H9 (cell line): ENCODE data around the gene MFSD1. TPM values are rescaled to one million over a fixed set of nuclear protein-coding genes. Genes with fewer than 3 reads are reported as not detected.

Source experiments
- DNase-seq: peaks from one replicate; pipeline ENCODE4 v3.0.0-alpha.2; 2017
- H2AFZ ChIP-seq: one replicate; pipeline ENCODE4 v1.6.1; 2013; ENCODE audit warnings: mild to moderate bottlenecking, low read length, control low read depth, moderate library complexity
- H2AK5ac ChIP-seq: 2 replicates; pipeline ENCODE4 v1.6.1; 2013; ENCODE audit warnings: low read length, control low read depth, mixed read lengths; ENCODE audit not compliant: insufficient read length
- H2BK120ac ChIP-seq: one replicate; pipeline ENCODE4 v1.6.1; 2013; ENCODE audit warnings: low read depth, mild to moderate bottlenecking, low read length, control low read depth, inconsistent platforms; ENCODE audit not compliant: poor library complexity, severe bottlenecking
- H2BK12ac ChIP-seq: 2 replicates; pipeline ENCODE4 v1.6.1; 2013; ENCODE audit warnings: low read length, control low read depth, mixed read lengths, low read depth; ENCODE audit not compliant: insufficient read length
- H2BK15ac ChIP-seq: 2 replicates; pipeline ENCODE4 v1.6.1; 2013; ENCODE audit warnings: low read depth, low read length, control low read depth
- H2BK20ac ChIP-seq: one replicate; pipeline ENCODE4 v1.6.1; 2013; ENCODE audit warnings: low read depth, mild to moderate bottlenecking, low read length, control low read depth, inconsistent platforms; ENCODE audit not compliant: poor library complexity, severe bottlenecking
- H2BK5ac ChIP-seq: 2 replicates; pipeline ENCODE4 v1.6.1; 2013; ENCODE audit warnings: low read length, control low read depth, mixed read lengths; ENCODE audit not compliant: insufficient read length
- H3K14ac ChIP-seq: 2 replicates; pipeline ENCODE4 v1.6.1; 2013; ENCODE audit warnings: low read length, control low read depth; ENCODE audit not compliant: insufficient read depth
- H3K18ac ChIP-seq: 2 replicates; pipeline ENCODE4 v1.6.1; 2013; ENCODE audit warnings: low read depth, mild to moderate bottlenecking, mixed read lengths, low read length, control low read depth; ENCODE audit not compliant: insufficient read length
- H3K23ac ChIP-seq: 2 replicates; pipeline ENCODE4 v1.6.1; 2013; ENCODE audit warnings: low read length, control low read depth, mixed read lengths, low read depth; ENCODE audit not compliant: insufficient read length
- H3K23me2 ChIP-seq: 2 replicates; pipeline ENCODE4 v1.6.1; 2013; ENCODE audit warnings: low read depth, mild to moderate bottlenecking, mixed read lengths, low read length, control low read depth; ENCODE audit not compliant: insufficient read length, poor library complexity, severe bottlenecking
- H3K27ac ChIP-seq: 2 replicates; pipeline ENCODE4 v1.5.1; 2013; ENCODE audit warnings: low read length, control low read depth, mixed read lengths, low read depth; ENCODE audit not compliant: insufficient read length
- H3K27me3 ChIP-seq: 2 replicates; pipeline ENCODE4 v1.6.1; 2013; ENCODE audit warnings: low read length, control low read depth, inconsistent platforms; ENCODE audit not compliant: insufficient read depth
- H3K4ac ChIP-seq: 2 replicates; pipeline ENCODE4 v1.6.1; 2013; ENCODE audit warnings: low read depth, mild to moderate bottlenecking, control low read depth, inconsistent platforms, low read length, moderate library complexity
- H3K4me1 ChIP-seq: 2 replicates; pipeline ENCODE4 v1.6.1; 2013; ENCODE audit warnings: low read length, control low read depth, inconsistent platforms; ENCODE audit not compliant: insufficient read depth
- H3K4me2 ChIP-seq: 2 replicates; pipeline ENCODE4 v1.6.1; 2013; ENCODE audit warnings: low read length, control low read depth, mixed read lengths; ENCODE audit not compliant: insufficient read length, insufficient read depth
- H3K56ac ChIP-seq: 2 replicates; pipeline ENCODE4 v1.6.1; 2013; ENCODE audit warnings: low read depth, mild to moderate bottlenecking, mixed read lengths, low read length, control low read depth; ENCODE audit not compliant: insufficient read length
- H3K79me1 ChIP-seq: 2 replicates; pipeline ENCODE4 v1.6.1; 2013; ENCODE audit warnings: low read depth, mild to moderate bottlenecking, moderate library complexity, low read length, control low read depth, inconsistent platforms; ENCODE audit not compliant: insufficient read depth, poor library complexity, severe bottlenecking
- H3K79me2 ChIP-seq: 2 replicates; pipeline ENCODE4 v1.6.1; 2013; ENCODE audit warnings: low read length, control low read depth, inconsistent platforms; ENCODE audit not compliant: insufficient read depth
- H3K9ac ChIP-seq: 2 replicates; pipeline ENCODE4 v1.6.1; 2013; ENCODE audit warnings: low read length, control low read depth, mixed read lengths; ENCODE audit not compliant: insufficient read length; ENCODE audit errors: extremely low read depth
- H3K9me3 ChIP-seq: one replicate; pipeline ENCODE4 v1.6.1; 2013; ENCODE audit warnings: low read depth, low read length, inconsistent platforms; ENCODE audit not compliant: control insufficient read depth
- H3T11ph ChIP-seq: one replicate; pipeline ENCODE4 v1.6.1; 2013; ENCODE audit warnings: mild to moderate bottlenecking, low read length, control low read depth, inconsistent platforms
- H4K20me1 ChIP-seq: one replicate; pipeline ENCODE4 v1.6.1; 2013; ENCODE audit not compliant: control insufficient read depth, insufficient read length, insufficient read depth
- H4K5ac ChIP-seq: 2 replicates; pipeline ENCODE4 v1.6.1; 2013; ENCODE audit warnings: low read depth, mild to moderate bottlenecking, mixed read lengths, low read length, control low read depth; ENCODE audit not compliant: insufficient read length
- H4K8ac ChIP-seq: replicated peaks from 2 replicates; pipeline ENCODE4 v1.6.1; 2013; ENCODE audit warnings: low read length, control low read depth, mixed read lengths, low read depth; ENCODE audit not compliant: insufficient read length
- H4K91ac ChIP-seq: 2 replicates; pipeline ENCODE4 v1.6.1; 2013; ENCODE audit warnings: low read depth, mild to moderate bottlenecking, moderate library complexity, mixed read lengths, low read length, control low read depth; ENCODE audit not compliant: insufficient read length
- H3K27ac Mint-ChIP-seq, 3 experiments: 2 replicates in 2 of 3; 3 replicates in 1 of 3; pipeline ENCODE4 v1.8.0; 2020 to 2021; ENCODE audit warnings: mixed read lengths in 3 of 3, mild to moderate bottlenecking in 1 of 3, moderate library complexity in 1 of 3
- H3K27me3 Mint-ChIP-seq: 2 replicates; pipeline ENCODE4 v1.8.0; 2021; ENCODE audit warnings: low read depth, mild to moderate bottlenecking, moderate library complexity, mixed read lengths
- H3K36me3 Mint-ChIP-seq, 3 experiments: 2 replicates in 2 of 3; 3 replicates in 1 of 3; pipeline ENCODE4 v1.8.0; 2020 to 2021; ENCODE audit warnings: low read depth in 3 of 3, mixed read lengths in 3 of 3; ENCODE audit not compliant: insufficient read depth in 1 of 3
- H3K4me1 Mint-ChIP-seq, 2 experiments: 2 replicates each; pipeline ENCODE4 v1.8.0; 2020; ENCODE audit warnings: mixed read lengths in 2 of 2
- H3K4me3 Mint-ChIP-seq, 2 experiments: 2 replicates in 1 of 2; 3 replicates in 1 of 2; pipeline ENCODE4 v1.8.0; 2020 to 2021; ENCODE audit warnings: mild to moderate bottlenecking in 2 of 2, mixed read lengths in 2 of 2, moderate library complexity in 1 of 2
- H3K9me3 Mint-ChIP-seq, 2 experiments: 2 replicates in 1 of 2; 3 replicates in 1 of 2; pipeline ENCODE4 v1.8.0; 2020; ENCODE audit warnings: mild to moderate bottlenecking in 2 of 2, mixed read lengths in 2 of 2, moderate library complexity in 1 of 2
- CTCF ChIP-seq: fragments of 200-600 bp; sonication (generic); conservative IDR thresholded peaks from 3 replicates; pipeline ENCODE4 v1.8.0; 2021; ENCODE audit warnings: antibody characterized with exemption, mild to moderate bottlenecking
- WGBS: extraction: QIAGEN DNeasy Blood & Tissue Kit; methylation state at CpG from one replicate; pipeline ENCODE4 v1.1.7; 2013; ENCODE audit warnings: missing lambda C conversion rate, low lambda C conversion rate, mixed read lengths; ENCODE audit not compliant: insufficient read length; ENCODE audit errors: extremely low coverage; 5-methylcytosine and 5-hydroxymethylcytosine counted together
- total RNA-seq: library from RNA; stranded (reverse); gene quantifications from 2 replicates; pipeline ENCODE4 v1.2.1, GENCODE V29; 2021

Gene MFSD1
- total RNA-seq, 1 experiment from 2014 or later = 9.5 TPM

- Mint-ChIP-seq H3K4me3 (no peak overlapping the region), H3K4me1 (peaks cover 0 to 3% of the 10 kb centered on the region in 2 experiments; a peak in 1 of 4 replicates), H3K9me3 (no peaks in the 10 kb centered on the region), H3K27ac (peak overlapping the region in 1 of 3 experiments; percentile 13; a peak in 1 of 7 replicates), H3K36me3 (no peaks in the 10 kb centered on the region), H3K27me3 (no peaks in the 10 kb centered on the region)
- no peak overlapping the region for H2BK20ac ChIP-seq
- no peak overlapping the region for H4K91ac ChIP-seq
- no peak overlapping the region for H3K9ac ChIP-seq
- no peak overlapping the region for H3K27ac ChIP-seq
- no peak overlapping the region for H2BK15ac ChIP-seq
- no peak overlapping the region for H2BK5ac ChIP-seq
- H3K79me2 ChIP-seq = no peaks in the 10 kb centered on the region
- no peak overlapping the region for H4K5ac ChIP-seq
- no peak for DNase-seq
- no peak overlapping the region for H3K4ac ChIP-seq
- H3K23ac ChIP-seq = no peak overlapping the region
- no peak overlapping the region for H2AFZ ChIP-seq
- no peak overlapping the region for H2BK12ac ChIP-seq
- H4K20me1 ChIP-seq = no peaks in the 10 kb centered on the region
- no peak overlapping the region for H2AK5ac ChIP-seq
- TF ChIP-seq CTCF = no peak
- H3K27me3 ChIP-seq = no peaks in the 10 kb centered on the region
- no CpG with 5 or more reads among the region's 3 CpGs for WGBS
- H3K56ac ChIP-seq = no peak overlapping the region
- H4K8ac ChIP-seq = no peak overlapping the region
- no peaks in the 10 kb centered on the region for H3K23me2 ChIP-seq
- H3K18ac ChIP-seq = no peak overlapping the region
- no peak overlapping the region for H2BK120ac ChIP-seq
- no peaks in the 10 kb centered on the region for H3K4me1 ChIP-seq
- no peaks in the 10 kb centered on the region for H3K79me1 ChIP-seq
- no peak overlapping the region for H3T11ph ChIP-seq
- H3K9me3 ChIP-seq = no peaks in the 10 kb centered on the region
- H3K14ac ChIP-seq = no peak overlapping the region
- no peak overlapping the region for H3K4me2 ChIP-seq
These were observed 46.0 kb downstream of the MFSD1 start for GRCh38 chr3:158847885-158848284.
